ENCODE results near the gene VWA3B. TPM values are rescaled to one million over a fixed set of nuclear protein-coding genes. Genes with fewer than 3 reads are reported as not detected.

The VWA3B gene
- total and polyA plus RNA-seq, 2 of the 4 experiments (the other 2 are of a cell fraction), result not detected

DNA sequence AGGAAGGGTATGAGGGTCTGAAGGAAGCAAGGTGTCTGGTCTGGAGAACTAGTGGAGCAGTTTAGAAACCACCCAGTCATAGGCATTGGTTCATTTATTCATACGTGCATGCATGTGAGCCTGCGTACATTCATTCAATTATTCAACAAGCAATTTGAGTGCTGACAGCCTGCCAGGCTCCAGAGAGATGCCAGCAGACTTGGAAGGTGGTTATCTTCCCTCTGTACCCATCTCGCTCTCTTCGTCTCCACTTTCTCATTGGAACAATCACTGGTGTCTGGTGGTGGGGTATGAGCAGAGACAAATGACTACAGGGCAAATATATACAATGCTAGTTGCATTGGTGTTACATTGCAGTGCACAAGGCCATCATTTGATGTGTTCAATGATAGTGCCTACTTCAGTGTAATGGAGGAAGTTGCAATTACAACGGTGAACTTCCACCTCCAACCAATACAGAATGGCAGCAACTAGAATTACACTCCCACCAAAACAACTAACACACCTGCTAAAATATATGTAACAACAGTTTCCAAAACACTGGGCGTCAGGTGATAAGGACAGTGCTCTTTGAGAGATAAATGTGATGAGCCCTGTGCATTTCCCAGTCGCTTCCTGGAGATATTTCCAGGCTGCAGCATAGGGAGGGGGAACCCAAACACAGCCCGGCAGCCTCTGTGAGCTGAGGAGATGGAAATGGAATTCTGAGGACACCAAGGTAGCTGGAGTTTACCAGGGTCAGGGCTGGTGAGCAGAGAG is 226.7 kb downstream of the VWA3B start:
- no peak overlapping the region for H3K4me2 ChIP-seq (ENCODE audit: low read depth, low read length)
- ATAC-seq (ENCODE audit: low read depth), result no peak
- no peak overlapping the region for H3K27ac ChIP-seq (ENCODE audit: insufficient read depth, low read length)
- no peak overlapping the region for H4K91ac ChIP-seq (ENCODE audit: insufficient read depth, low read depth, low read length)
- in situ Hi-C loops (cut with MboI; ENCODE audit: low sequenced_read_pairs) (no loop called here), dilution Hi-C loops (cut with HindIII; ENCODE audit: low sequenced_read_pairs, unreplicated experiment) (no loop called here), intact Hi-C loops (cut with micrococcal nuclease) (no loop called here)
- no peaks in the 10 kb centered on the region for H3K79me1 ChIP-seq (ENCODE audit: low read depth in 1 of 2, low read length in 2 of 2)
- TF ChIP-seq NFE2L2 (IDR thresholded peaks at IDR 0.05; ENCODE audit: low read depth, low read length) (no peak), CHD1 (IDR thresholded peaks at IDR 0.05; ENCODE audit: low read depth, low read length) (no peak), MAFK (IDR thresholded peaks at IDR 0.05; ENCODE audit: low read depth, low read length) (no peak), CEBPB (IDR thresholded peaks at IDR 0.05; ENCODE audit: low read depth, low read length) (no peak), BHLHE40 (IDR thresholded peaks at IDR 0.05; ENCODE audit: low read depth, low read length) (no peak), RCOR1 (IDR thresholded peaks at IDR 0.05; ENCODE audit: insufficient replicate concordance, low read length) (no peak), MXI1 (IDR thresholded peaks at IDR 0.05; ENCODE audit: borderline replicate concordance, low read depth, low read length) (no peak), FOS (IDR thresholded peaks at IDR 0.05; ENCODE audit: low read depth, low read length) (no peak), RFX5 (IDR thresholded peaks at IDR 0.05; ENCODE audit: low read depth, low read length) (no peak), MAZ (IDR thresholded peaks at IDR 0.05; ENCODE audit: borderline replicate concordance, low read depth, low read length) (no peak)
- TF ChIP-seq, protein P1, sequence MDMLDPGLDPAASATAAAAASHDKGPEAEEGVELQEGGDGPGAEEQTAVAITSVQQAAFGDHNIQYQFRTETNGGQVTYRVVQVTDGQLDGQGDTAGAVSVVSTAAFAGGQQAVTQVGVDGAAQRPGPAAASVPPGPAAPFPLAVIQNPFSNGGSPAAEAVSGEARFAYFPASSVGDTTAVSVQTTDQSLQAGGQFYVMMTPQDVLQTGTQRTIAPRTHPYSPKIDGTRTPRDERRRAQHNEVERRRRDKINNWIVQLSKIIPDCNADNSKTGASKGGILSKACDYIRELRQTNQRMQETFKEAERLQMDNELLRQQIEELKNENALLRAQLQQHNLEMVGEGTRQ (IDR thresholded peaks at IDR 0.05; ENCODE audit: low read depth, low read length), result no peak
- TF ChIP-seq, protein P2, sequence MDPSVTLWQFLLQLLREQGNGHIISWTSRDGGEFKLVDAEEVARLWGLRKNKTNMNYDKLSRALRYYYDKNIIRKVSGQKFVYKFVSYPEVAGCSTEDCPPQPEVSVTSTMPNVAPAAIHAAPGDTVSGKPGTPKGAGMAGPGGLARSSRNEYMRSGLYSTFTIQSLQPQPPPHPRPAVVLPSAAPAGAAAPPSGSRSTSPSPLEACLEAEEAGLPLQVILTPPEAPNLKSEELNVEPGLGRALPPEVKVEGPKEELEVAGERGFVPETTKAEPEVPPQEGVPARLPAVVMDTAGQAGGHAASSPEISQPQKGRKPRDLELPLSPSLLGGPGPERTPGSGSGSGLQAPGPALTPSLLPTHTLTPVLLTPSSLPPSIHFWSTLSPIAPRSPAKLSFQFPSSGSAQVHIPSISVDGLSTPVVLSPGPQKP (IDR thresholded peaks at IDR 0.05; ENCODE audit: borderline replicate concordance, low read depth, low read length), result no peak
- H3K9ac ChIP-seq (ENCODE audit: low read depth, low read length), result no peak overlapping the region
- H4K20me1 ChIP-seq (ENCODE audit: insufficient read depth, low read length), result no peaks in the 10 kb centered on the region
- POLR2A ChIA-PET (ENCODE audit: unreplicated experiment), result no interaction called here
- no peak overlapping the region for H2AK5ac ChIP-seq (ENCODE audit: low read depth, low read length)
- no peak overlapping the region for H3K23ac ChIP-seq (ENCODE audit: low read depth, low read length)
- H2BK20ac ChIP-seq (ENCODE audit: low read depth, low read length), result no peak overlapping the region
- H3K4me3 ChIP-seq (ENCODE audit: insufficient read depth, low read depth, low read length), result no peak overlapping the region
- H2AFZ ChIP-seq (replicated peaks; ENCODE audit: low read length, poor library complexity), result no peak overlapping the region
- no peak overlapping the region for H3K14ac ChIP-seq (replicated peaks; ENCODE audit: low read depth, low read length)
- CTCF ChIA-PET, result no interaction called here
- H3K36me3 ChIP-seq (ENCODE audit: control insufficient read depth, insufficient read depth, low read length), result no peaks in the 10 kb centered on the region
- no TSS peak for BruUV-seq (replicated peaks)
- no peak overlapping the region for H2BK15ac ChIP-seq (ENCODE audit: low read depth, low read length)
- H3K9me1 ChIP-seq (ENCODE audit: insufficient read depth, low read length), result no peaks in the 10 kb centered on the region
- H4K5ac ChIP-seq (ENCODE audit: low read depth, low read length), result no peak overlapping the region
- no peak overlapping the region for H3K4ac ChIP-seq (ENCODE audit: low read depth, low read length)
- no peak overlapping the region for H4K8ac ChIP-seq (ENCODE audit: low read depth in 2 of 2, low read length in 2 of 2)
- no peak overlapping the region for H2AK9ac ChIP-seq (replicated peaks; ENCODE audit: low read depth, low read length, poor library complexity)
- no peak for DNase-seq
- H3K27me3 ChIP-seq (ENCODE audit: control insufficient read depth, insufficient read depth, low read length), result peaks cover 4% of the 10 kb centered on the region
- H3K56ac ChIP-seq (ENCODE audit: extremely low read depth, insufficient read depth, low read length), result no peak overlapping the region
- WGBS, 2 experiments (ENCODE audit: extremely low coverage in 2 of 2, insufficient read length in 1 of 2), result 50% methylated on average over 1 of the region's 8 CpGs; no CpG with 5 or more reads in 1 of the 2 experiments
- no peaks in the 10 kb centered on the region for H3K4me1 ChIP-seq (ENCODE audit: control insufficient read depth, insufficient read depth, low read length)
- H2BK120ac ChIP-seq (ENCODE audit: low read depth, low read length), result no peak overlapping the region
- H3K9me3 ChIP-seq (ENCODE audit: control insufficient read depth, insufficient read depth, low read length), result no peaks in the 10 kb centered on the region
- no peak overlapping the region for H2BK5ac ChIP-seq (ENCODE audit: low read depth, low read length, poor library complexity, severe bottlenecking)
- no peak overlapping the region for H3K18ac ChIP-seq (ENCODE audit: low read depth, low read length)

Data from IMR-90 (cell line).